CD1c-positive myeloid dendritic cell (primary cell): ENCODE measurements around the gene PSMD12.
A peak's percentile ranks its signal among the peaks of the same experiment; 100 is the strongest.
"Not testable (repeated sequence)": the region's sequence is repeated elsewhere in the genome, so short reads cannot be mapped to it uniquely, and the experiment has no call there.

Source experiments
- DNase-seq: peaks from one replicate; pipeline ENCODE4 v3.0.0-alpha.2; 2016; ENCODE audit errors: extremely low spot score

Gene PSMD12

DNA sequence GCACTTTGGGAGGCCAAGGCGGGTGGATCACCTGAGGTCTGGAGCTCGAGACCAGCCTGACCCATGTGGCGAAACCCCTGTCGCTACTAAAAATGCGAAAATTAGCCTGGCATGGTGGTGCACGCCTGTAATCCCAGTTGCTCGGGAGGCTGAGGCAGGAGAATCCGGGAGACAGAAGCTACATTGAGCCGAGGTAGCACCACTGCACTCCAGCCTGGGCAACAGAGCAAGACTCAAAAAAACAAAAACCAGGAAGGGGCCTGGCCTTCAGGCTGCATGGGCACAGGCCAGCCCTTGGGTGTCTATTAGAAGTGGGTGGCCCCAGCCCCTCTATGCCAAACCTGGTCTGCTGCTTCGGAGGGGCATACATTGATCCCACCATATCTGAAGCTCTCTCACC is 56.0 kb downstream of the PSMD12 start:
- no peak for DNase-seq

DNA sequence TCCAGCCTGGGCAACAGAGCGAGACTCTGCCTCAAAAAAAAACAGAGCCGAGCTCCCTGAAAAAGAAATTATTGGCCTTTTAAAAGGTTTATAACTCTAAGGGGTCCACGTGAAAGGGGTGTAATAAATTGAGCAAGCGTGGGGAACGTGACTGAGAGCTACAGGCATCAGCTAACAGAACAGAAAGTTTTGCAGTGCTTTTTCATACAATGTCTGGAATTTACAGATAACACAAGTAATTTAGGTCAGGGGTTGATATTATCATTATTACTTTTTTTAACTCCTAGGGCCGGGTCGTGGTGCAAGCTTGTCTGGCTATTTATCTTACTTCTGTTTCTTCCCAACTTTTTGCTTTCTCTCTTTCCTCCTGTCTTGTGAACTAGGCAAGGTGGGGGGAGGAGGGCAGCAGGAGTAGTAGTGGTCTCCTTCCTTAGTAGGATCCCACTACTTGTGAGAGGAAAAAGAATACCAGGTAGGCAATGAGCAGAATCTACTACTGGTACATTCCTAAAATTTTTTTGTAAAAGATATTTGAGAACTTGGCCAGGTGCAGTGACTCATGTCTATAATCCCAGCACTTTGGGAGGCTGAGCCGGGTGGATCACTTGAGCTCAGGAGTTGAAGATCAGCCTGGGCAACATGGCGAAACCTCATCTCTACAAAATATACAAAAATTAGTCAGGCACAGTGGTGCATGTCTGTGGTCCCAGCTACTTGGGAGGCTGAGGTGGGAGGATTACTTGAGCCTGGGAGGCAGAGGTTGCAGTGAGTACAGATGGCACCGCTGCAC is 60.7 kb downstream of the PSMD12 start:
- not testable (repeated sequence) for DNase-seq

DNA sequence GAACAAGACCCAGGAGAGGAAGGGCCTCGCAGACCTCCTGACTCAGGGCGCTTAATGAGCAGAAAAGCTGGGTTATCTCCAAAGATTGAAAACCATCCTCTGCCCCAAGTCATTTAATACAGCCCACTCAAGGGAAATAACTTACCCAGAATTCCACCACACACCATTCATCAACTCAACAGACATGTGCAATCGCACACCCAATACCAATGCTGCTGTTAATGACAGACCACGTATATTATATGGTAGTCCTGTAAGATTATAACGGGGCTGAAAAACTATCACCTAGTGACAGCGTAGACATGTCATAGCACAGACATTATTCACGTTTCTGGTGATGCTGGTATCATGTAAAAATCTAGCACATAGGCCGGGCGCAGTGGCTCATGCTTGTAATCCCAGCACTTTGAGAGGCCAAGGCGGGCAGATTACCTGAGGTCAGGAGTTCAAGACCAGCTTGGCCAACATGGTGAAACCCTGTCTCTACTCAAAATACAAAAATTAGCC is 68.9 kb downstream of the PSMD12 start:
- DNase-seq = no peak

DNA sequence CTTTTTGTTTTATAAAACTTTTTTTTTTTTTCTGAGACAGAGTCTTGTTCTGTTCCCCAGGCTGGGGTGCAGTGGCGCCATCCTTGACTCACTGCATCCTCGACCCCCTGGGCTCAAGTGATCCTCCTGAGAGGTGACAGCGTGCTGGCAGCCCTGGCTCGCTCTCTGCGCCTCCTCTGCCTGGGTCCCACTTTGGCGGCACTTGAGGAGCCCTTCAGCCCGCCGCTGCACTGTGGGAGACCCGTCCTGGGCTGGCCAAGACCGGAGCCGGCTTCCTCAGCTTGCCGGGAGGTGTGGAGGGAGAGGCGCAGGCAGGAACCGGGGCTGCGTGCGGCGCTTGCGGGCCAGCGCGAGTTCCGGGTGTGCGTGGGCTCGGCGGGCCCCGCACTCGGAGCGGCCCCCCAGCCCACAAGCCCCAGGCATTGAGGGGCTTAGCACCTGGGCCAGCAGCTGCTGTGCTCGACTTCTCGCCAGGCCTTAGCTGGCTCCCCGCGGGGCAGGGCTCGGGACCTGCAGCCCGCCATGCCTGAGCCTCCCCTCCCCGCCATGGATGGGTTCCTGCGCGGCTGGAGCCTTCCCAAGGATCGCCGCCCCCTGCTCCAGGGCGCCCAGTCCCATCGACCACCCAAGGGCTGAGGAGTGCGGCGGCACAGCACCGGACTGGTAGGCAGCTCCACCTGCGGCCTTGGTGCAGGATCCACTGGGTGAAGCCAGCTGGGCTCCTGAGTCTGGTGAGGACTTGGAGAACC is 71.8 kb downstream of the PSMD12 start:
- no peak for DNase-seq

DNA sequence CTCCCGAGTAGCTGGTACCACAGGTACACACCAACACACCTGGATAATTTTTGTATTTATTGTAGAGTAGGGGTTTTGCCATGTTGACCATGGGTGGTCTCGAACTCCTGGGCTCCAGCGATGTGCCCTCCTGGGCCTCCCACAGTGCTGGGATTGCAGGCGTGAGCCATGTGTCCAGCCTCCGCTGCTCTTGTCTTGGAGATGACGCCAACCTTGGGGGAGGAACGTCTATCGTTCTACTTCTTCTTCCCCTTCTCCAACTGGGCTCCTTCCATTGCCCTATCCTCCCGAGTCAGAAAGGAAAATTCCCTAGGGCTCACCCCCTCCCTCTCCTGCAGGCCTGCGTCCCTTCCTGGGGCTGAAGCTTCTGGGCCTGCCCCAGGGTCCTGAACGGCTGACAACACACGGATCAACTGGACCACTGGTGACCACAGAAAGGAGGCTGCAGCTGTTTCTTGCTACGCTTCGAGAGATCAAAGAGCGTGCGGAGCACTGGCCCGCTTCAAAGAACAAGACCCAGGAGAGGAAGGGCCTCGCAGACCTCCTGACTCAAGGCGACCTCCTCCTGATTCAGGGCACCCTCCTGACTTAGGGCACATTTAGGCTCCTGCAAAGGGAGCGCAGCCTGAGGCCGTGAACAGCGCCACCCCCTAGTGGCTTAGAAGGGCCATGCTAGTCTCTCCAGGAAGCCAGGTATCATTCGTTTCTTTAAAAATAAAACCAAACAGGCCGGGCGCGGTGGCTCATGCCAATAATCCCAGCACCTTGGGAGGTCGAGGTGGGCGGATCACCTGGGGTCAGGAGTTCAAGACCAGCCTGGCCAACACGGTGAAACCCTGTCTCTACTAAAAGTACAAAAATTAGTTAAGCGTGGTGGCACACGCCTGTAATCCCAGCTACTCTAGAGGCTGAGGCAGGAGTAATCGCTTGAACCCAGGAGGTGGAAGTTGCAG is 72.8 kb downstream of the PSMD12 start:
- DNase-seq = peak; percentile 75

DNA sequence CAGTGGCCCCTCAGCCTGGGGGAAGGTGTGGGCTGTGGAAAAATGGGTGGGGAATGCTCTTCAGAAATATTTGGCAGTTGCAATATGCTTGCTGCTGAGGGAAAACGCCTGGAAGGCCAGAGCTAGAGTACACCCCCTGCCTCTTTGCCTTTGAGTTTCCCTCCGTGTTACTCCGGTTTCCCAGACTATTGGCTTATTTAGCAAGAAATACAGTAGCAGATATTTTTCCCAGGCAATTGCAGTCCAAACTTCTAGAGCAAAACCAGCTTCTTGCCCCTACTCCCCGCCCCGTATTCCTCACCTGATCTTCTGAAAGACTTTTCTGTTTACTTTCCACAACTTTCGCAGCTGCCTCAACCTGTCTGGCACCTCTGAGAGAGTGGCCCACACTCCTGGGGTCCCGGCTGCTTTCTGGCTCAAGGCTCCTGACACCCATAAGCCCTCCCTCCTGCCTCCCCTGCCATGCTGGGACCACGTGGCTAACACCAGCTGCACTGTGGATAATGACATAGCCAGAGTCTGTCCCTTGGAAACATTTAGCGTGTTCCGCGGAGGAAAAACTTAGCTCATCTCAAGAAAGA is 75.6 kb downstream of the PSMD12 start:
- no peak for DNase-seq

DNA sequence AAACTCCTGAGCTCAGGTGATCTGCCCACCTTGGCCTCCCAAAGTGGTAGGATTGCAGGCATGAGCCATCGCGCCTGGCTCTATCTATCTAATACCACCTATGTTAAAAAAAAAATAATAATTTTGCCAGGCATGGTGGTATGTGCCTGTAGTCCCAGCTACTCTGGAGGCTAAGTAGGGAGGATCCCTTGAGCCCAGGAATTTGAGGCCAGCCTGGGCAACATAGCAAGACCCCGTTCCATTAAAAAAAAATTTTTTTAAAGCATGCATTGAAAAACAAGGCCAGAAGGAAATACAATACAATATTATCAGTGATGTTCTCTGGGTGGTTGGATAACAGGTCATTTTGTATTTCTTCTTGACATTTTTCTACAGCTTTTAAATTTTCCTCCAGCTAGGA is 76.1 kb downstream of the PSMD12 start:
- no peak for DNase-seq

DNA sequence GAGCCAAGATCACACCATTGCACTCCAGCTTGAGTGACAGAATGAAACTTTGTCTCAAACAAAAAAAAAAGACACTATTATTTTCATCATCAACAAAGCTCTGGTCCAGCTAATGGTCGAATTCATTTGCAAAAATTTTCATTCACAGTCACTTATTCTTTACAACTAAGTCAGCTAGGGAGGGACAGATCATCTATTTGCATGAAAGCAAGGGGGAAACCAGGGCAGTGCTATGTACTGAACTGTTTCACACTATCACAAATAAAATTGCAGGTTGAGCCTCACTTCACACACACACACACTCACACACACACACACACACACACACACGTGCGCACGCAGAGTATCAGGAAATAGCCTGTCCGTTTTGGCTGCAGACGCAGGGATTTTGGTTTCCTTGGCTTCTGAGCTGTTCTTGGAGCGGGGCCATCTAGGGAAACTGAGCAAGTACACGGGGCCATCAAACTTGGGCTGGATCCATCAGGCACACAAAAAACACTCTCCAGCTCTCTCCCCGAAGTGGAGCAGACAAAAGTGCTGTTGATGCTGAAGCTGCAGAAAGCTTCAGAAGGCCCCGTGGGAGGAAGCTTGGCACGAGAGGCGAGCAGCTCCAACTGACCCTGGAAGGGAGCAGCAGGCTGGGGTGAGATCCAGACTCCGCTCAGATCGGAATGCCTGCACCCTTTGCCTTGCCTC is 77.0 kb downstream of the PSMD12 start:
- DNase-seq = peak; percentile 12
